Left lobe of liver (tissue), 2 donors: ENCODE results near the gene RASSF1. TPM values are rescaled to one million over a fixed set of nuclear protein-coding genes. Genes with fewer than 3 reads are reported as not detected.
A peak's percentile ranks its signal among the peaks of the same experiment; 100 is the strongest.

ENCODE experiments used
- ATAC-seq: fragments of 200-7000 bp; cut with Tn5 transposase; one replicate; pipeline ENCODE4 v1.9.1; 2020; ENCODE audit warnings: mild to moderate bottlenecking, moderate library complexity
- DNase-seq: peaks from one replicate; pipeline ENCODE4 v3.0.0-alpha.2; 2020; ENCODE audit warnings: low spot score
- total RNA-seq: library from RNA; stranded (reverse); gene quantifications from one replicate; pipeline ENCODE4 v1.2.1, GENCODE V29; 2021
- donor health status: DM: no; HTN: no; CAD: no; lungs with moderate emphysema.
- donor health status: DM: no; HTN: yes; CAD: no.

RASSF1 gene, protein sequence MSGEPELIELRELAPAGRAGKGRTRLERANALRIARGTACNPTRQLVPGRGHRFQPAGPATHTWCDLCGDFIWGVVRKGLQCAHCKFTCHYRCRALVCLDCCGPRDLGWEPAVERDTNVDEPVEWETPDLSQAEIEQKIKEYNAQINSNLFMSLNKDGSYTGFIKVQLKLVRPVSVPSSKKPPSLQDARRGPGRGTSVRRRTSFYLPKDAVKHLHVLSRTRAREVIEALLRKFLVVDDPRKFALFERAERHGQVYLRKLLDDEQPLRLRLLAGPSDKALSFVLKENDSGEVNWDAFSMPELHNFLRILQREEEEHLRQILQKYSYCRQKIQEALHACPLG
- total RNA-seq = 6.4 TPM

GRCh38 chr3:50340448-50341329 is at the start of gene RASSF1:
RASSF1 (minus strand) TSS chr3:50340836; CDS start chr3:50340805, 31 bp downstream.
- no peak for DNase-seq
- ATAC-seq = peak; percentile 2

DNA sequence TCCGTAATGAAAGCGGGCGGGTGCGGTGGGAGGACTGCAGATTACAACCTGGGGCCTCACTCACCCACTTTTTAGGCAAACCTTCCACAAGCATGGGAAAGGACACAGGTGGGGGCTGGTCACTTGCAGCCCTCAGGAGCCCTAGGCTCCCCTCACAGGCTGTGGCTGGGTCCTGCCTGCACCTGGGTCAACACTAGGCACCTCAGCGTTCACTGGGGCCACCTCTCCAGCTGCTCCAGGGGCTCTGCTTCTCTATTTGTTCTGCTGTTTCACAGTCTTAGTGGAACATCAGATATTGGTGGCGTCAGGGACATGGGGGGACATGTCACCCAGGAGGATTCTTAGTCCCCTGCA is 48.8 kb upstream of the RASSF1 start:
- no peak for ATAC-seq
- no peak for DNase-seq

GRCh38 chr3:50388720-50389413 is 48.2 kb upstream of the RASSF1 start:
- DNase-seq (no peak), ATAC-seq (no peak)

DNA sequence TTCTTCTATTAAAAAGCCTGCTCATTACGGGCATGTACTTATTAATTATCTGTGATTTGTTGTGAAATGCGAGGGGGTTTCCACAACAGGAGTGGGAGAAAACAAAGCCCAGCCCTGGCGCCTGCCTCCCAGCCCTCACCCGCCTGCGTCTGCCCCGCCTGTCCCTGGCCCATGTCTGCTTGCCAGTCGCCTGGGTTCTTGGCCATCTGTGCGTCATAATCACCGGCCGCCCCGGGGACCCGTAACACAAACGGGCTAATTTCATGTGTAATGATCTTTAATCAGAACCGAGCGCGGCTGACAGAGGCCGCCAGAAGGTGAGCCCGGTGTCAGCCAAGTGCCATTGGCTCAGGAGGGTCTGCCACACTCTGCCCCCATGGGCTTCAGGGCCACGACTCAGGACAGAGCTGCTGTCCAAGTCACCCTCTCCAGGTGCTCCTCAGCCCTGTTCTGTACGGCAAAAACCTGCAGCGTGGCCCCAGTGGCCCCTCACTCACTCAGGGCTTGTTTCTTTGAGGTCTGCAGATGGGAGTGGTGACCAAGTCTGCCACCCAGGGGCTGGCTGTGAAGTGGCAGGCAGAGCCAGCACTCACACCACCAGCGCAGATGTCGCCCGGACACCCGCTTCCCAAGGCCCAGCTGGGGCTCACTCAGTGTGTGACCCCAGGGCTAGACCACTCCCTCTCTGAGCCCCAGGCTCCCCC is 47.5 kb upstream of the RASSF1 start:
- ATAC-seq (no peak), DNase-seq (no peak)

DNA sequence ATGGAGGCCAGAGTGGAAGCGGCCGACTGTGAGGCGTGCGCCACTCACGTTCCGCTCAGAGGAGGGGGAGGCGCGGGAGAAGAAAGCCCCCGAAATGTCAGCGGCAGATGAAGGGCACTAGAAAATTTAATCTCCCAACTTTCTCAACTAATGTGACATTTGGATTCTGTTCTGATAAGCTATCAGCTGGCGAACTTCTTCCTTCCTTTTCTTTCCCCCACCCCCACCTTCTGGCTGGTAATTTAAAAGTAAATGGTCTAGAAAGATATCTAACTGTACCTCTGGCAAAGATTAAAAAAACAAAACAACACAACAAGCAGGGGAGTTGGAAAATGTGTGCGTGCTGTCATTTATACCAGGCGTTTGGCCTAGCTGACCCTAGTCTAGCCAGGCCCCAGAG is 45.1 kb upstream of the RASSF1 start:
- DNase-seq (no peak), ATAC-seq (no peak)

- ATAC-seq (no peak), DNase-seq (no peak)
Measured at GRCh38 chr3:50383750-50384149, 43.1 kb upstream of the RASSF1 start.

GRCh38 chr3:50382722-50383121 is 42.1 kb upstream of the RASSF1 start:
- ATAC-seq (no peak), DNase-seq (no peak)

DNA sequence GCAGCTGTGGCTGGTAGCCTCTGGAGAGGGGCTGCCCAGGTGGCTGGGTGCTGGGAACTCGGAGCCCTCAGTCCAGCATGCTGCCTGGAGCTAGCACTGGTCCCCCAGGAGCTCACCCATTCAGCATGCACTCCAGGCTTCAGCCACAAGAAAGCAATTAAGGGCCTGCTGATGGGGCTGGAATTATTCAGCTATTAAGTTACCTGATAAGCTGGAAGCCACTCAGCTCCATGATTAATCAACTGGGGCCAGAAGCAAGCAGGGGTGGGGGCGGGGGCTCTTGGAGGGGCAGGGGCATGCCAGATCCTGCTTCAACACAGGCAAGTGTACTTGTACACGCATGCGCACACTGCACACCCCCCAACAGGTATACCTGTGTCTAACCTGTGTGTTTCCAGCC is 40.7 kb upstream of the RASSF1 start:
- DNase-seq (no peak), ATAC-seq (no peak)

GRCh38 chr3:50380405-50381085 is 39.9 kb upstream of the RASSF1 start:
- ATAC-seq = no peak
- DNase-seq = no peak

GRCh38 chr3:50378757-50379156 is 38.1 kb upstream of the RASSF1 start:
- no peak for ATAC-seq
- DNase-seq = no peak

GRCh38 chr3:50378024-50378423 is 37.4 kb upstream of the RASSF1 start:
- DNase-seq = no peak

GRCh38 chr3:50375258-50375931 is 34.8 kb upstream of the RASSF1 start:
- ATAC-seq = peak; percentile 15
- DNase-seq = no peak

More at GRCh38 chr3:50378024-50378423, 37.4 kb upstream of the RASSF1 start:
- ATAC-seq = no peak

DNA sequence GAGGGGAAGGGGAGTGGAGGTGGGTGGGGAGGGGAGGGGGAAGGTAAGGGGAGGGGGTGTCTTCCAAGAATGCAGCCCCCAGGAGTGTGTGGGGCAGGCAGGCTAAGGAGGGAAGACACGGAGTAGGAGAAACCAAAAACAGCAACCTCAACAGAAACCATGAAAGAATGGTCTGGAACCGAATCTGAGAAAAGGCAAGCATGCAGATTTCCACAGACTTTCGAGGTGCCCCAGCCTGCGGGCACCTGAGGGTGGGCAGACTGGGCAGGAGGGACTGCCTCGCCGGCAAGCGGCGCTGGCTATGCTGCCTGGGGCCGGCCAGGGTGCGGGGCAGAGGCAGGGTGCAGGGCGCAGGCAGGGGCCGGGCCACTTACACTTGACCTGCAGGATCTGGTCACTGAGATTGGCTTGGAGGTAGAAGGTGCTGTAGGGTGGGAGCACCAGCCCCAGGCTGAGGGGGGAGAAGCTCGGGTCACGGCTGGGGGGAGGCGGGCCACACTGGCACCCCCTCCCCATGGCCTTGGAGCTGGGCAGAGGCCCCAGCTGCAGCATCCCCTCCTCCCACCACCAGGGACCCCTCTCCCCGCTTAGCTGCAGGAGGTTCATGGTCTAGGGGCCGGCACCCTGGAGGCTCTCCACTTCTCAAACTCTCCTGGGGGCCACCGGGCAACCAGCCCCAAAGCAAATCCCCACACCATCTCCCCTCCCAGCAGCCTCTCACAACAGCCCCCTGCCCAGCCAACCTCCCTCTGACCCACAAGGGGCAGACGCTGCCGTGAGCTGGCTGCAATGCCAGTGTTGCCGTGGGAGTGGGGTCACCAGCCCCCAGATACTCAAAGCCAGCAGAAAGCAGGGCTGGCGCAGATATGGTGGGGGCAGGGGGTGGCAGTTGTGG is 34.0 kb upstream of the RASSF1 start:
- no peak for DNase-seq
- ATAC-seq = no peak

DNA sequence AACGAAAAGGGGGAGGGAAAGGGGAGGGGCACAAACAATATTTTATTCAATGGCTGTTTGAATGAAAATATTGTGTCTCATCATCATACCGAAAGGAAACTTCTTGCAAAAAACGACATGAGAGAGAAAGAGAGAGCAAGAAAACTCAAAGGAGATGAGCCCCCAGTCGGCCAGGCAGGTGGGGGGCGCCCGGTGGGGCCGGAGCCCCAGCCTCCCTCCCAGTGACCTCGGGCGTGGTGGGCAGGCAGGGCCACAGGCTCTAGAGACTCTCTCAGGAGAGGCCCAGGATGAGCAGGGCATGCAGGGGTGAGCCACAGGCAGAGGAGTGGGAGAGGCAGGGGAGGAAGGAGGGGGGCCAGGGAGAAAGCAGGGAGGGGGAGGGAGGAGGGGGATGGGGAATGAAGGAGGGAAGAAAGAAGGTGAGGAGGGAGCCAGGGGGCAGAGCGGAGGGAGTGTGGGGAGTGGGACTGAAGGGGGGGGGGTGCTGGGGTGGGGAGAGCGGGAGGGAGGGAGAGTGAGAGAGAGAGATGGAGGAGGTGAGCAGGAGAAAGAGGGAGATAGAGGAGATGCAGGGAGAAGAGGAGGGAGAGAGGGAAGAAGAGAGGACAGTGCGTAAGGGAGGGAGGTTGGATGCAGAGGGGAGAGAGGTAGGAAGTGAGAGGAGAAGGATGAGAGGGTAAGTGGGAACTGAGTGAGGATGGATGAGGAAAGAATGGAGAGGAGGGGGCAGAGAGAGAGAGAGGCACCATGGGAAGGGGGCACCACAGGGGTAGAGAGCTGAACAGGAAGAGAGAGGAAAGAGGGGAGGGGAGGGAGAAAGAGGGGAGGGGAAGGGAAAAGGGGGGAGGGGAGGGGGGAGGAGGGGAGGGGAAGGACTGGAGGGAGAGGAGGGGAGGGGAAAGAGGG is 32.8 kb upstream of the RASSF1 start:
- DNase-seq = no peak
- no peak for ATAC-seq

GRCh38 chr3:50372349-50372748 is 31.7 kb upstream of the RASSF1 start:
- ATAC-seq = peak; percentile 16
- no peak for DNase-seq

- no peak for ATAC-seq
- DNase-seq = no peak
Measured at GRCh38 chr3:50371133-50371685, 30.6 kb upstream of the RASSF1 start.

- no peak for DNase-seq
Measured at GRCh38 chr3:50370594-50370993, 30.0 kb upstream of the RASSF1 start.

More at GRCh38 chr3:50370594-50370993, 30.0 kb upstream of the RASSF1 start:
- no peak for ATAC-seq
